Stomach smooth muscle (tissue), 2 donors: Measurements from ENCODE around the gene ADAMTSL4.
A peak's percentile ranks its signal among the peaks of the same experiment; 100 is the strongest.
"Not testable (repeated sequence)": the region's sequence is repeated elsewhere in the genome, so short reads cannot be mapped to it uniquely, and the experiment has no call there.

Source experiments
- H3K27ac ChIP-seq: one replicate; pipeline ENCODE4 v1.7.0; 2013; ENCODE audit warnings: mild to moderate bottlenecking, low read length, inconsistent platforms
- H3K27me3 ChIP-seq, 2 donors: one replicate each; pipeline ENCODE4 v1.7.0; 2013; ENCODE audit warnings: low read length in 2 of 2; ENCODE audit not compliant: insufficient read depth in 2 of 2, control insufficient read depth in 1 of 2
- H3K36me3 ChIP-seq, 2 donors: one replicate each; pipeline ENCODE4 v1.7.0; 2013; ENCODE audit warnings: low read length in 2 of 2; ENCODE audit not compliant: control insufficient read depth in 2 of 2, insufficient read depth in 2 of 2
- H3K4me1 ChIP-seq: one replicate; pipeline ENCODE4 v1.7.0; 2013; ENCODE audit warnings: low read length; ENCODE audit not compliant: control insufficient read depth, insufficient read depth
- H3K4me3 ChIP-seq, 2 donors: one replicate each; pipeline ENCODE4 v1.7.0; 2013; ENCODE audit warnings: low read length in 2 of 2
- H3K9ac ChIP-seq, 2 donors: one replicate each; pipeline ENCODE4 v1.7.0; 2013; ENCODE audit warnings: low read length in 2 of 2, mild to moderate bottlenecking in 1 of 2
- H3K9me3 ChIP-seq, 2 donors: one replicate each; pipeline ENCODE4 v1.7.0; 2013; ENCODE audit warnings: low read length in 2 of 2; ENCODE audit not compliant: control insufficient read depth in 2 of 2
- donor health status: healthy.
- donor health status: Pancreatic carcinoma.

ADAMTSL4 gene

DNA sequence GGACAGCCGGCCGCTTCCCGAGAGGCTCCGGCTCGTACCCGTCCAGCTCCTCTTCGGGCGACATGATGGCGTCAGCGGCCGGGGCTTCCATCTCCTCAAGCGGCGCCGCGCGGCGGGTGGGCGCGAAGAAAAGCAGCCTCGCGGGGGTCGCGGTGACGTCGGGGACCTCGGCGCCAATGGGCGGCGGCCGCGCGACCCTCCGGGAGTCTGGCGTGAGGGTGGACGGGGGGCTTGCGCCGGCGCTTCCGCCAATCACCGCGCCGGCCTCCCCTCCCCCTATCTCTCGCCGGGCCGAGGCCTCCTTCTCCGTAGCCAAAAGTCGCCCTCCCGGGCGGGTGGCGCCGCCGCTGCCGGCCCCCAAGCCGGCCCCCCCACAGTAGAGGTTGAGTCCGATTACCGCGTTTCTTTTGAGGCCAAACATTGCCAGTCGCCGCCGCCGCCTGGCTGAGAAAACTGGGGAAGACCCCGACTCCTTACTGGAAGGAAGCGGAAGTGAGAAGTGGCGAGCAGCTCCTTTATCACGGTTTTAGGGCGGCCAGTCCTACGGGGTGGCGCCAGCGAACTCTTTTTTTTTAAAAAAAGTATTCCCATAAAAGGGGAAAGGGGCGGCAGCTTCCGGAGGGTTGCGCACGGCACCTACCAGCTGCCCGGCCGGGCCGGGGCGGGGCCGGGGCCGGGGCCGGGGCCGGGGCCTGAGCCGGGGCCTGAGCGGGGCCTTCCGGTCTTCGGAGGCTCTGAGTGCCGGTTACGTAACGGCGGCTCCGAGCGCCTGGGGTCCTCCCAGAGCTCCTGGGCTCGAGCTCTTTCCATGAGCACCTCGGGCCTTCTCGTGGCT, 30.1 kb downstream of the ADAMTSL4 start, which contains the start of gene MCL1:
Gene MCL1 (minus strand): TSS at position 501 of the 835 bp plus-strand sequence. CDS start 80 bp downstream, at position 421.
- H3K9me3 ChIP-seq = no peaks in the 10 kb centered on the region
- H3K27ac ChIP-seq = peak within 1 kb of the TSS; percentile 98
- H3K4me3 ChIP-seq = peak within 1 kb of the TSS; percentile 86 to 100
- peaks cover 16 to 36% of the 10 kb centered on the region in 2 donors for H3K36me3 ChIP-seq
- peak within 1 kb of the TSS; percentile 91 to 99 for H3K9ac ChIP-seq
- H3K4me1 ChIP-seq = peaks cover 18% of the 10 kb centered on the region
- no peaks in the 10 kb centered on the region for H3K27me3 ChIP-seq

DNA sequence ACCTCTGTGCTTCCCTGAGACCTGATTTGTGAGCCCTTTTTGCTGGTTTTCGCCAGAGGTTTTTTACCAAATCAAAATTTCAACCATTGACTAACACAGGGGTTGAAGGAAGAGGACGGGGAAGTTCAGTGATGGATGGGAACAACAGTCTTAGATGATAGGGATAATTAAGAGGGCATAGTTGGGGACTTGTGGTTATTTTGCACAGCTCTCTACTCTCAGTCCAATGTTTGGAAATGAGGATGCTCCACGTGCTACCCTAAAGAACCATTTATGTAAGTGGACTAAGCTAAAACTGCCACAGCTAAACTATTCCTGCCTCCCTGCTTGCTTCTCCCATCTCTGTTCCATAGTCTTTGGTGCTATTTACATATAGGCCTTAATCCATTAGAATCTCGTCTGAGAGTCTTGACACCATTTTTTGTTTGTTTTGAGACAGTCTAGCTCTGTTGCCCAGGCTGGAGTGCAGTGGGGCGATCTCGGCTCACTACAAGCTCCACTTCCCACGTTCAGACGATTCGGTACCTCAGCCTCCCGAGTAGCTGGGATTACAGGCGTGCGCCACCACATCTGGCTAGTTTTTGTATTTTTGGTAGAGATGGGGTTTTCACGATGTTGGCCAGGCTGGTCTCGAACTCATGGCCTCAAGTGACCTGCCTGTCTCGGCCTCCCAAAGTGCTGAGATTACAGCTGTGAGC, 30.9 kb downstream of the ADAMTSL4 start:
- peaks cover 9 to 29% of the 10 kb centered on the region in 2 donors for H3K36me3 ChIP-seq
- H3K27ac ChIP-seq = peak overlapping the region; percentile 98
- H3K27me3 ChIP-seq = no peaks in the 10 kb centered on the region
- no peaks in the 10 kb centered on the region for H3K9me3 ChIP-seq
- peak overlapping the region; percentile 91 to 96 for H3K9ac ChIP-seq
- H3K4me1 ChIP-seq = peaks cover 10% of the 10 kb centered on the region
- peak overlapping the region; percentile 75 to 76 for H3K4me3 ChIP-seq

- H3K27ac ChIP-seq, H3K4me3 ChIP-seq, H3K9ac ChIP-seq, H3K9me3 ChIP-seq, H3K27me3 ChIP-seq, H3K4me1 ChIP-seq: not testable (repeated sequence)
- peaks cover 0 to 21% of the 10 kb centered on the region in 2 donors for H3K36me3 ChIP-seq
Observed at GRCh38 chr1:150580966-150581365, 31.8 kb downstream of the ADAMTSL4 start.

DNA sequence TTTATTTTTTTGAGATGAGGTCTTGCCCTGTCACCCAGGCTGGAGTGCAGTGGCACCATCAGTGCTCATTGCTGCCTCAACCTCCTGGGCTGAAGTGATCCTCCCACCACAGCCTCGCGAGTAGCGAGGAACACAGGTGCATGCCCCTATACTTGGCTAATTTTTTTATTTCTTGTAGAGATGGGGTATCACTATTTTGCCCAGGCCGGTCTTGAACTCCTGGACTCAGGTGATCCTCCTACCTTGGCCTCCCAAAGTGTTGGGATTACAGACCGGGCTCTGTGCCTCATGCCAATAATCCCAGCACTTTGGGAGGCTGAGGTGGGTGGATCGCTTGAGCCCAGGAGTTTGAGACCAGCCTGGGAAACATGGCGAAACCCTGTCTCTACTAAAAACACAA, 32.2 kb downstream of the ADAMTSL4 start:
- H3K36me3 ChIP-seq = peaks cover 0 to 16% of the 10 kb centered on the region in 2 donors
- H3K9ac ChIP-seq, H3K27ac ChIP-seq, H3K4me3 ChIP-seq, H3K27me3 ChIP-seq, H3K9me3 ChIP-seq, H3K4me1 ChIP-seq: not testable (repeated sequence)

GRCh38 chr1:150581962-150582361, 32.8 kb downstream of the ADAMTSL4 start:
- H3K9me3 ChIP-seq, H3K9ac ChIP-seq, H3K27ac ChIP-seq, H3K27me3 ChIP-seq, H3K4me1 ChIP-seq, H3K4me3 ChIP-seq: not testable (repeated sequence)
- H3K36me3 ChIP-seq = peaks cover 0 to 11% of the 10 kb centered on the region in 2 donors

DNA sequence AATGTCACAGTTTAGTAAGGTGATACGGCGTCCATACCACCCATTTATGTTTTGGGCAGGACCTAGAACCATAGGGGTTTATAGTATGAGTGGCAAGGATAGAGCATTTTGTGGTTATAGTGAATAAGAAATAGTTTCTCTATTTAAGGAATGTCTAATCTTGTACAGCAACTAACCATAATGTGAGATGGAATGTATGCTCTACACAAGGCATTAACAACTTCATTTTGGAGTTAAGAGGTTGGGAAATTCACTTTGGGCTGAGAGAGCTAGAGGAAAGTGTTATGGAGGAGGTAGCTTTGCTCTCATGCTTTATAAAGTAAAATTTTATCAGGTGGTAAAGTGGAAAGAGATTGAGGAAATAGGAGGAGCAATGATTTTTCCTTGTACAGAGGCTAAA, 33.2 kb downstream of the ADAMTSL4 start:
- H3K27me3 ChIP-seq = no peaks in the 10 kb centered on the region
- no peak overlapping the region for H3K27ac ChIP-seq

DNA sequence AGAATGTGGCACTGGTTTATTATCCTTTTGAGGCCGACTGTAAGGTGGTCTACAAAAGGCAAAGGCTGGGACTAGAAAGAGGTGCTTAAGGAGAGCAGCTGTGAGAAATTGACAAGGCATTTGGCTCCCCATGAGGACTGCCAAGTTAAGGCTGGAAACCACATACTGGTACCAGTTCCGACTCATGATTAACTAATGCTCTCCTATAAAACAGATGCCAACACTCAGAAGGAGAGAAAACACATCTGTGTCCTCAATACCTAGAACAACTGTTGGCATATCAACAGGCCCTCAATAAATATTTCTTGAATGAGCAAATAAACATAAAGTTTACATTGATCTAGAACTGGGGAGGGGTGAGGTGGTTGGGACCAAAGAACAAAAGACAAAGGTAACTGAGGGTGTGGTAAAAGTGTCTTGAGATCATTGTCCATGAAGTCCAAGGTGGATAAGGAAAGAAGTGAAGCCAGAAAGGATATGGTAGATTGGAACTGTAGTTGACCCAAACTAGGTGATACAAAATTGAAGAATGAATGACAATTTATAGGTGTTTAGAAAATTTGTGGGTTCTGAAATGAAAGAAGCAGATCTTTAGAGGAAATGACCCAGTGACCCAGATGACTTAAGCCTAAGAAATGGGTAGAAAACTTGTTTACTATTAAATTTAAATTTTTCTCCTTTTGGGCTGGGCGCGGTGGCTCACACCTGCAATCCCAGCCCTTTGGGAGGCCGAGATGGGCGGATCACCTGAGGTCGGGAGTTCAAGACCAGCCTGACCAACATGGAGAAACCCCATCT, 47.1 kb downstream of the ADAMTSL4 start:
- Histone ChIP-seq H3K4me1 (no peaks in the 10 kb centered on the region), H3K27ac (no peak overlapping the region), H3K9ac (no peak overlapping the region), H3K36me3 (peaks cover 0 to 2% of the 10 kb centered on the region in 2 donors), H3K27me3 (no peaks in the 10 kb centered on the region), H3K4me3 (no peak overlapping the region), H3K9me3 (no peaks in the 10 kb centered on the region)

More for the DNA sequence above, 33.2 kb downstream of the ADAMTSL4 start:
- H3K36me3 ChIP-seq = peaks cover 0 to 6% of the 10 kb centered on the region in 2 donors
- H3K4me3 ChIP-seq = no peak overlapping the region
- H3K9me3 ChIP-seq = no peaks in the 10 kb centered on the region
- H3K4me1 ChIP-seq = peaks cover 5% of the 10 kb centered on the region
- no peak overlapping the region for H3K9ac ChIP-seq

- H3K27me3 ChIP-seq = no peaks in the 10 kb centered on the region
- H3K36me3 ChIP-seq = peaks cover 0 to 2% of the 10 kb centered on the region in 2 donors
- H3K4me3 ChIP-seq = no peak overlapping the region
- H3K9ac ChIP-seq = no peak overlapping the region
- H3K4me1 ChIP-seq = no peaks in the 10 kb centered on the region
- no peaks in the 10 kb centered on the region for H3K9me3 ChIP-seq
- no peak overlapping the region for H3K27ac ChIP-seq
Observed at GRCh38 chr1:150596976-150597375, 47.8 kb downstream of the ADAMTSL4 start.

- H3K27ac ChIP-seq, H3K4me3 ChIP-seq, H3K9ac ChIP-seq, H3K27me3 ChIP-seq, H3K4me1 ChIP-seq, H3K9me3 ChIP-seq, H3K36me3 ChIP-seq: not testable (repeated sequence)
Observed at GRCh38 chr1:150598346-150598745, 49.1 kb downstream of the ADAMTSL4 start.

DNA sequence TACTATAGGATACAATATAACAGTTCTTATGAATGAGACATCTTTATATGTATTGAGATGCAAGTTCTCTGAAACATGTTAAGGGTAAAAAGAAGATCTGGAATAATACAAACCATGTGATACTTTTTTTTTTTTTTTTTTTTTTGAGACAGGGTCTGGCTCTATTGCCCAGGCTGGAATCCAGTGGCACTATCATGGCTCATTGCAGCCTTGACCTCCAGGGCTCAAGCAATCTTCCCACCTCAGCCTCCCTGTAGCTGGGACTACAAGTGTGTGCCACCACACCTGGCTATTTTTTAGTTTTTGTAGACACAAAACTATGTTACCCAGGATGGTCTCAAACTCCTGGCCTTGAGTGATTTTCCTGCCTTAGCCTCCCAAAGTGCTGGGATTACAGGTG, 52.3 kb downstream of the ADAMTSL4 start:
- no peak overlapping the region for H3K4me3 ChIP-seq
- no peak overlapping the region for H3K9ac ChIP-seq
- H3K4me1 ChIP-seq = peaks cover 4% of the 10 kb centered on the region
- H3K36me3 ChIP-seq = peaks cover 0 to 2% of the 10 kb centered on the region in 2 donors
- no peaks in the 10 kb centered on the region for H3K27me3 ChIP-seq
- no peak overlapping the region for H3K27ac ChIP-seq
- no peaks in the 10 kb centered on the region for H3K9me3 ChIP-seq
